Thoracic aorta endothelial cell (primary cell): ENCODE data around the gene ZNF620. TPM values are rescaled to one million over a fixed set of nuclear protein-coding genes. Genes with fewer than 3 reads are reported as not detected.

Experiments
- small RNA-seq: library from RNA; depleted of rRNA; stranded (forward); fragments of <200 nt; gene quantifications from one replicate; pipeline ENCODE3, GENCODE V24; 2012
- total RNA-seq: library from RNA; depleted of rRNA; stranded (reverse); fragments of >200 nt; gene quantifications from 2 replicates; pipeline ENCODE4 v1.2.3, GENCODE V29; 2012

Gene ZNF620
- total RNA-seq: 5.6 and 7.0 TPM in 2 replicates

GRCh38 chr3:40505599-40506462, at the start of gene ZNF620:
ZNF620 (plus strand) TSS chr3:40506039; CDS start chr3:40506353, 314 bp downstream.

GRCh38 chr3:40456940-40457823, 48.7 kb upstream of the ZNF620 start, which contains the start of gene RPL14:
RPL14 (plus strand) TSS chr3:40457339; CDS start chr3:40457472, 133 bp downstream.

GRCh38 chr3:40476478-40477470, 29.1 kb upstream of the ZNF620 start, which contains the start of gene ZNF619:
ZNF619 (plus strand) TSS chr3:40477122; CDS start chr3:40477980, 858 bp downstream.

GRCh38 chr3:40524568-40525285, 18.9 kb downstream of the ZNF620 start, which contains the start of gene ZNF621:
ZNF621 (plus strand) TSS chr3:40524960; CDS start chr3:40525841, 881 bp downstream.

Small RNA genes lying within 50 kb of the gene (small RNA-seq; reads per million reads assigned to genes)
- 0.35 reads per million for gene RNU5B-2P

Other genes starting within 250 kb of the ZNF620 start
- gene EIF1B, start 196.3 kb upstream of the ZNF620 start, total RNA-seq: 26.1 and 28.9 TPM in 2 replicates
- gene ENTPD3, start 118.9 kb upstream of the ZNF620 start, total RNA-seq: 0.07 and 0.13 TPM in 2 replicates
- 428 and 613 TPM in 2 replicates for gene RPL14, start 48.7 kb upstream of the ZNF620 start, total RNA-seq
- gene ZNF619, start 28.9 kb upstream of the ZNF620 start, total RNA-seq: 6.1 and 8.8 TPM in 2 replicates
- 21.5 and 22.5 TPM in 2 replicates for gene ZNF621, start 18.9 kb downstream of the ZNF620 start, total RNA-seq